ENCODE data around the gene NGF.

DNA sequence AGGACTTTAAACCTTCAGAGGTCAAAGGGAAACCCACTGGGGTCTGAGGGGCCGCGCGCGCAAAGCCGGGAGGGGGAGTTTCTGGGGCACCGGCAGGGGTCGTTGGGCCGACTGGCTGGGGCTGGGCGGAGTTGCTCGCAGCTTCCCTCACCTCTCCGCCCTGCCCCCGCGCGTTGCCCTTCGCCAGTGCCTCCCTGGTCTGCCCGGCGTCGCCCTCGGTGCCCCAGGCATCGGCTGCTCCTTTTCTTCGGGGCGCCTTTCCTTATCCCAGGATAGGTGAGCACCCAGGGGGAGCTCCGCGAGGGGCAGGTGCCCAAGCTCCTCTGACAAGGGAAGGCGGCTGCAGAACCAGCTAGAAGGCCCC, 390 bp upstream of the NGF start:
- TF ChIP-seq, protein P1, sequence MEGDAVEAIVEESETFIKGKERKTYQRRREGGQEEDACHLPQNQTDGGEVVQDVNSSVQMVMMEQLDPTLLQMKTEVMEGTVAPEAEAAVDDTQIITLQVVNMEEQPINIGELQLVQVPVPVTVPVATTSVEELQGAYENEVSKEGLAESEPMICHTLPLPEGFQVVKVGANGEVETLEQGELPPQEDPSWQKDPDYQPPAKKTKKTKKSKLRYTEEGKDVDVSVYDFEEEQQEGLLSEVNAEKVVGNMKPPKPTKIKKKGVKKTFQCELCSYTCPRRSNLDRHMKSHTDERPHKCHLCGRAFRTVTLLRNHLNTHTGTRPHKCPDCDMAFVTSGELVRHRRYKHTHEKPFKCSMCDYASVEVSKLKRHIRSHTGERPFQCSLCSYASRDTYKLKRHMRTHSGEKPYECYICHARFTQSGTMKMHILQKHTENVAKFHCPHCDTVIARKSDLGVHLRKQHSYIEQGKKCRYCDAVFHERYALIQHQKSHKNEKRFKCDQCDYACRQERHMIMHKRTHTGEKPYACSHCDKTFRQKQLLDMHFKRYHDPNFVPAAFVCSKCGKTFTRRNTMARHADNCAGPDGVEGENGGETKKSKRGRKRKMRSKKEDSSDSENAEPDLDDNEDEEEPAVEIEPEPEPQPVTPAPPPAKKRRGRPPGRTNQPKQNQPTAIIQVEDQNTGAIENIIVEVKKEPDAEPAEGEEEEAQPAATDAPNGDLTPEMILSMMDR (IDR thresholded peaks at IDR 0.05), result no peak
- TF ChIP-seq EP300 (IDR thresholded peaks at IDR 0.05), result no peak
- no peak for TF ChIP-seq POLR2AphosphoS5 (IDR thresholded peaks at IDR 0.05)
